Suppressor macrophage treated with lipopolysaccharide for 4 hours (primary cell): ENCODE results near the gene SHKBP1.

ENCODE experiments used
- DNase-seq: peaks from one replicate; pipeline ENCODE4 v3.0.0-alpha.2; 2020

Gene SHKBP1

GRCh38 chr19:40601134-40601974, 24.7 kb downstream of the SHKBP1 start, which contains the start of gene LTBP4:
TSS of gene LTBP4 (plus strand) at chr19:40601369. CDS start at chr19:40601388, 19 bp downstream.
- no peak for DNase-seq

- no peak for DNase-seq
Measured at GRCh38 chr19:40603071-40603388, 26.4 kb downstream of the SHKBP1 start.

DNA sequence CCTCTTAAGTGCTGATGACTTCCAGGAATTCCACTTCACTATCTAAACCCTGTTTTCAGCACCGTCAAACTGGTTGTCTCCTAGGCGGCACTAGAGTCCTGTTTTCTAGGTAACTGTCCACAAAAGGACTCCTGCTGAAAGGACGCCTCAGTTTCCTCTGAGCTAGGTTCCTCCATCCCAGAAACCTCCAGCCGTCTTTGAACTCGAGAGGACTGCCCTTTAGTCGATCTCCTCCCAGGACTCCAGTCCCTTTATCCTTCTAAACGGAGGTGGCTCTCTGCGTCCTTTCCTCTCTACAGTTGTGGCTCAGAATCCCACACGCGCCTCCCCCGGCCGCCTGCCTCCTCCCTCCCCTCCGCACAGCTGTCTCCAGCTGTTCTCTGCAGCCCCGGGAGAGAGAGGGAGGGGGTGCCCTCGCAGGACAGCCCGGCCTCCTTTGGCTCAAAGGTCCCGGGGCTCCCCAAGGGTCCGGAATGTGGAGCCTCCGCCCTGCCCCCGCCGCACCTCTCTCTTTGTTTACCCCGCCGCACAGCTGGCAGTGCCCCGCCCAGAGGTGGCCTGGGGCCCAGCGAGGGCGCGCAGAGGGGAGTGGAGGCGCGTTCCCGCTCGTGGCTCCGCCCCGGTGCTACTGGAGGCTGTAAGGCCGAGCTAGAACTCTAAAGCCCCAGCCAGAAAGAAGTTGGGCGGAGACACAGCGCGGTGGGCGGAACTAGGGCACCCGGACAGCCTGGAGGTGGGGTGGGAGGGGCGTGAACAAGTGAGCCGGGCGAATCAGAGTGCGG, 26.9 kb downstream of the SHKBP1 start:
- peak; percentile 94 for DNase-seq

- no peak for DNase-seq
Measured at GRCh38 chr19:40604171-40604646, 27.5 kb downstream of the SHKBP1 start.

- no peak for DNase-seq
Measured at GRCh38 chr19:40604647-40605215, 28.1 kb downstream of the SHKBP1 start.

GRCh38 chr19:40605216-40605971, 28.7 kb downstream of the SHKBP1 start:
- DNase-seq, result peak; percentile 67

GRCh38 chr19:40607311-40608239, 30.9 kb downstream of the SHKBP1 start:
- no peak for DNase-seq

- DNase-seq, result no peak
Measured at GRCh38 chr19:40608240-40608621, 31.6 kb downstream of the SHKBP1 start.

DNA sequence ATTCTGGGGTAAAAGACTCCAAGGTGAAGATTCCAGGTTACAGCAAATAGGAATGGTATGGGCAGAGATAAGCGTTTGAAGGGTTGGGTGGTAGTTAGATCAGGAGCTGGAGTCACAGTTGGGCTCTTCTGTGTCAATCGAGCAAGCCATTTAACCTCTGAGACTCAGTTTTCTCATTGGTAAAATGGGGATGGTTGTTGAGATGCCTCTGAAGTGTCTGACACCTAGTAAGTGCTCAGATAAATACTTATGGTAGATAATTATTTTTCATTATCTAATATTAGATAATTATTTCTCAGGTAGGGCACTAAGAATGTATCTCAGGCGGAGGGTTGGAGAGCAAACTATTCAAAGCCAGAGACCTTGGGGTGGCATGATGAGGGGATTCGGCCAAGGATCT, 32.3 kb downstream of the SHKBP1 start:
- DNase-seq, result no peak

DNA sequence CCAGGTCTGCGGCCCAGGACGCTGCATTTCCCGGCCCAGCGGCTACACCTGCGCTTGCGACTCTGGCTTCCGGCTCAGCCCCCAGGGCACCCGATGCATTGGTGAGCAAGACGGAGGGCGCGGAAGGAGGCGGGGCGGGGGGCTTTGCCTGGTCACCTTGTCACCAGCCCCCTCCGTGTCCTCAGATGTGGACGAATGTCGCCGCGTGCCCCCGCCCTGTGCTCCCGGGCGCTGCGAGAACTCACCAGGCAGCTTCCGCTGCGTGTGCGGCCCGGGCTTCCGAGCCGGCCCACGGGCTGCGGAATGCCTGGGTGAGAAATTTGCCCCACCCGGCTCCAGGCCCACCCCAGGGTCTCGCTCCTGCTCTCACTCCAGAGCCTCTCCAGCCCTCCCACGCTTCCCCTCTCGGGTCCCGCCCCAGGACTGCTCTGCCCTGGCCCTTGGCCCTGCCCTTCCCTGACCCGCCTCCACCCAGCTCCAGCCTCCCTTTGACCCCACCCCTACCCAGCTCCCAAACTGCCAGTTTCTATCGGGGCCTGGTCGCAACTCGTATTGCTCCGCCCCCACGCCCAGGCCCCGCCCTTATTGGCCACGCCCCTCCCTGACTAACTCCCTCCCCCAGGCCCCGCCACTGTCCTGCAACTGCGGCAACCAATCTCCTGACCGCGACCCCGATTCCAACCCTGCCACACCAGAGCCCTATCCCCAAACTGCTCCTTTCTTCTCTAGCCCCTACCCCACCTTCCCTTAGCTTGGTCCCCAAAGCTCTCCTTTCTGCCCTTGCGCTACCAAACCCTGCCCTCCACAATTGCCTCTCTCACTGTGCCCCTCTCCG, 33.1 kb downstream of the SHKBP1 start:
- peak; percentile 95 for DNase-seq

GRCh38 chr19:40610396-40611064, 33.9 kb downstream of the SHKBP1 start:
- no peak for DNase-seq

DNA sequence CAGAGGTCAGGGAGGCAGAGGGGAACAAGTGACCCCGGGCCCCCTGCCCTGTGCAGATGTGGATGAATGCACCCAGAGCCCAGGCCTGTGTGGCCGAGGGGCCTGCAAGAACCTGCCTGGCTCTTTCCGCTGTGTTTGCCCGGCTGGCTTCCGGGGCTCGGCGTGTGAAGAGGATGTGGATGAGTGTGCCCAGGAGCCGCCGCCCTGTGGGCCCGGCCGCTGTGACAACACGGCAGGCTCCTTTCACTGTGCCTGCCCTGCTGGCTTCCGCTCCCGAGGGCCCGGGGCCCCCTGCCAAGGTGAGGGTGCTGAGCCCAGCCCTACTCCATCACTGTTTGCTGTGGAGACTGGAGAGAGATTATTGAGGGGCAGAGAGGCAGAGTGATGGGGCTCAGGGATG, 34.4 kb downstream of the SHKBP1 start:
- DNase-seq, result no peak

- no peak for DNase-seq
Measured at GRCh38 chr19:40611900-40612698, 35.4 kb downstream of the SHKBP1 start.

- peak; percentile 54 for DNase-seq
Measured at GRCh38 chr19:40612831-40613689, 36.4 kb downstream of the SHKBP1 start.

GRCh38 chr19:40613690-40614621, 37.3 kb downstream of the SHKBP1 start:
- DNase-seq, result peak; percentile 55

DNA sequence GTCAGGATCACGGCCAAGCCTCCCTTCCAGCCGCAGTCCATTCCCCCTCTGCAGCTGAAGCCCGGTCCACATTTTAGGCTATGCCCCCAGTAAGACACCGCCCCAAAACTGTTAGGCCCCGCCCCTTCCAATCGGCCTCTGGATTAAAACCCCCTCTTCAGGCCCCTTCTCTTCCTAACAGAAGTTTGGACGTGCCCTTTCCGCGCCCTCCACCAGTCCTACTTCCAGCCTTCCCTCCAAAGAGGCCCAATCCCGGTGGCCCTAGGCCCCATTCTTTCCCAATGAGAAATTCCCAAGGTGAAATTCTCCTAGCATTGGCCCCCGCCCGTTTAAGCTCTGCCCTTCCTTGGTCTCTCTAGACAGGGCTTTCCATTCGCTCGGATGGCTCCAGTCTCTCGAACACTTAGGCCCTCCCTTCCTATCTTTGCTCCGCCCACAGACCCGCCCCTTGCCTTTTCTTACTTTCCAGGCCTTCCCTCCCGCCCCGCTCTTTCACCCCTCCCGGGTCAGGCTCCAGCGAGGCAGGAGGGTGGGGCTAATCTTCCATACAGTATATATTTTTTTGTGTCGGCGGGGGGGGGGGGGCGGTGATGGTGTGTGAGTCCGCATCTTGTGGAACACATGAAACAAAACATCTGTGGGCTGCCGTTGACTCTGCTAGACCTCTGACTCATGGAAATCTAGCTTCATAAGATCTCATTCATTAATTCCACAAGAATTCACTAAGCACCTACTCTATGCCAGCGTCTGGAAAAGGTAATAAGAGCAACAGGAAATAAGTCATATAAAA, 38.1 kb downstream of the SHKBP1 start:
- DNase-seq, result peak; percentile 66
